HG03442 (cell line): ENCODE results near the gene KRT15.

Experiments
- ATAC-seq: cut with Tn5 transposase; IDR thresholded peaks from one replicate; pipeline ENCODE4 v1.9.1; 2021; ENCODE audit warnings: mild to moderate bottlenecking, moderate library complexity; ENCODE audit not compliant: unreplicated experiment

The KRT15 gene

DNA sequence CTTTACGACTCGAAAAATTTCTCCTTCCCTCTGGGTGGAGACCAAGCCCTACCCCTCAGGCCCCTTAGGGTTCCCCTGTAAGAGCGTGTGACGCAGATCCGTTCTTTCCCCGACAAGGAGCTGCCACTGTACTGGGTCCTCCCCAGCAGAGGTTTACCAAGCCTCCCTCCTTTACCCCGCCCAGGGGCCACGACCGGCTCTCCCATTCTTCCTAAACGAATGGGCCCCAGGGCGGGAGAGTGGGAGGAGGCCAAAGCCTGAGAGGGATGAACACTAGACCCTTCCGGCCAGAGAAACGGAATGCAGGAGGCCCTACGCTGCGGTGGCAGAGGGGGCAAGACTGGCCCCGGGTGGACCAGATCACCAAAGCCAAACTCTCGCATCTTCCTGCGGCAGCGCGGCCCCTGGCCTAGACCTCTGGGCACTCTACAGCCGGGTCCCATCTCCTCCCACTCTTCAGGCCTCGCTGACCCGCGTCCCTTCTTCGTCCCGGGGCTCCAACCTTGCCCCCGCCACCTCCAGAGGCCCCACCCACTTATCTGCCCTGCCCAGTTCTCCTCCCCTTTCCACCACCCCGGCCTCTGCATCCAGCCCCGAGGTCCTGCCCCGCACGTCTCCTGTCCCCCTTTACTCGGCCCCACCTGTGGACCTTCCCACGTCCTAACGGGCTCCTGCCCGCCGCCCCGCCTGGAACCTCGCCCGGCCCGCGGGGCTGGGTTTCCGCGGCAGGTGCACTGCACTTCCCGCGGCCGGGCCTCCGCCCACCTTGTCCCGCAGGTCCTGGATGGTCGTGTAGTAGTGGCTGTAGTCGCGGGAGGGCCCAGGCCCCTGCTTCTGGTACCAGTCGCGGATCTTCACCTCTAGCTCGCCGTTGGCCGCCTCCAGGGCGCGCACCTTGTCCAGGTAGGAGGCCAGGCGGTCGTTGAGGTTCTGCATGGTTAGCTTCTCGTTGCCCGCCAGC lies 8.7 kb upstream of the KRT15 start:
- no peak for ATAC-seq

GRCh38 chr17:41524261-41524660 lies 5.6 kb upstream of the KRT15 start:
- ATAC-seq = no peak

GRCh38 chr17:41523787-41524186 lies 5.1 kb upstream of the KRT15 start:
- no peak for ATAC-seq

GRCh38 chr17:41523225-41523593 lies 4.5 kb upstream of the KRT15 start:
- ATAC-seq = no peak

GRCh38 chr17:41522301-41523224 lies 3.9 kb upstream of the KRT15 start:
- no peak for ATAC-seq

DNA sequence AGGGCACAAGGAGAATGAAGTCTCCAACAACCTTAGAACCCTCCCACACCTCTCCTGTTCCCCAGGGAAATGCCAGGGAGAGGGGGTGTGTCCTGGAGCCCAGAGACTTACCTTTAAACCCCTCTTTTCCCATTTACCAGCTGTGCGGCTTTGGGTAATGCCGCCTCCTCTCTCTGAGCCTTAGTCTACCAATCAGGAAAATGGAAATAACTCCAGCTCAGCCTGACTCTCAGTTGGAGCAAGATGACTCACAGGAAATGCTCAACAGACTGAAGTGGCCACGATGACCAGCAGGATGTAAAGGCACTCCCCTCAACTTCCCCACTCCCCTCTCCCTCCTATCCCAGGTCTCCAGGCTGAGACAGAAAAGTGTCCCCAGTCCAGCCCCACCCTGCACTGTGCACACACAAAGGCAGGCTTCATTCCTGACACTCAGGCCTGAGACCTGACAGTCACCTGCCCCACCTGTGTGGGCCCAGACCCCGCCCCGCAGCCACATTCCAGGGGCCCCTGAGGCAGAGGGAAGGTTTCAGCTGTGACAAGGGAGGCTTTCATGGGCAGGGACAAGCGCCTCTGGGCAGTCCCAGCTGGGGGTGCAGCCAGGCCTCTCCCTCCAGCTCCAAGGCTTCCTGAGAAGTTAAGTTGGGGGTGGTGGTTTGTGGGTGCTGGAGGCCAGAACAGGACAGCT lies 3.0 kb upstream of the KRT15 start:
- ATAC-seq = no peak

DNA sequence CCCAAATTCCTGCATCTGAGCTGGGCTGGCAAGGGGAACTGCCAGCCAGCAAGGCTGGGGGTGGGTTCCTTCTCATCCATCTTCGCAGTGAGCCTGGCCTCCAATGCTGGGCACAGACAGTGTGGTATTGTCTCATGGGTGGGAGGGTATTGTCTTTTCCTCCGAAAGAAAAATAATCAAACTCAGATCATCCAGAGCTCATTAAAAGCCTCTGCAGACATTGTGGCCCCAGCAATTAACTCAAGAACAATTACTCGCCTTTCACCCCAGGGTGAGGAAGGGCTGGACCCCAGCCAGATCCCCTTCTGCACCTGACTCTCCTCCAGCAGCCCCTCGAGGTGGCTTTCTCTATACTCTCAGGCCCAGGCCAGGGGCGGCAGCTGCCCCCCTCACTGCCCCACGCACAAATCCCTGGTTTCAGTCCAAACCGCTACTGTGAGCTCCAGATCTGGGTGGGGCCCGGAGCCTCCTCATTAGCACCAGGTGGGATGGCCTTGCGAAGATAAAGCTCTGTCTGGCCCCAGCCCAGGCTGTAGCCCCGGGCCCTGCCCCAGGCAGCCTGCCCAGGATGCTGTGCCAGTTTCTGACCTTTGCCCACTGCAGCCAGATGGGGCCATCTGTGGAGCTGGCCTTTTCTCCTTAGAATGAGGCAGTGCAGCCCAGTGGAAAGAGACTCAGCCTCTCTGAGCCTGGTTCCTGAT lies 2.3 kb upstream of the KRT15 start:
- no peak for ATAC-seq

DNA sequence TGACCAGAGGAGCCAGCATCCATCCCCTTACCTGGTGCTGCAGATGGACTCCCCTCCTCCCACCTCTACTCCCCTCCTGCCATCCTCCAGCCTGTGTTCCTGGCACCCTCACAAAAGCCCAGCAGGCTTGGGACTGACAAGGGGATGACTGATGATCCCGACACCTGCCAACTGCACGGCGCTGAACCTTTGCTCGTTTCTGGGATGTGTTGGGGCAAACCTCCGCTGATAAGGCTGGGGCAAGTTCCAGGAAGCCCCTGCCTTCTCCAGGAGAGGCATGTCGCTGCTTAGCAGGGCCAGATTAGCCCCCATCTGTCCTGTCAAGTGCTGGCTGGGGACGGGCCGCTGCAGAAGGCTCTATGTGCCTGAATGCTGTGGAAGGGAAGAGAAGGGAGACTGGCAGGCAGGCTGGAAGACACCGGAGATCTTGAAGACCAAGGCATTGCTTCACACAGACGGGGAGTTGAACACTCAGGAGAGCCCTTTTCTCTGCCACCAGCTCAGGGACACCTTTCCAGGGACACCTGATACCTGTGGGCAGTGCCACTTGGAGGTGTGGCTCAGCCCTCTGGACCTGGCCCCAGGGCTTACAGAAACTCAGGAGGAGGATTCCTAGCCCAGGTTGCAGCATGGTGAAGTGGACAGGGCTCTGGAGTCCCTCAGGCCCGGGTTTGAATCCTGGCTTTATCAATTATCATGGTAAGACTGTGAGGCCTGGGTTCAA lies 973 bp upstream of the KRT15 start:
- no peak for ATAC-seq

GRCh38 chr17:41518031-41518430 lies 659 bp downstream of the KRT15 start:
- no peak for ATAC-seq

- ATAC-seq = no peak
Measured at GRCh38 chr17:41516830-41517283, 1.8 kb downstream of the KRT15 start.

DNA sequence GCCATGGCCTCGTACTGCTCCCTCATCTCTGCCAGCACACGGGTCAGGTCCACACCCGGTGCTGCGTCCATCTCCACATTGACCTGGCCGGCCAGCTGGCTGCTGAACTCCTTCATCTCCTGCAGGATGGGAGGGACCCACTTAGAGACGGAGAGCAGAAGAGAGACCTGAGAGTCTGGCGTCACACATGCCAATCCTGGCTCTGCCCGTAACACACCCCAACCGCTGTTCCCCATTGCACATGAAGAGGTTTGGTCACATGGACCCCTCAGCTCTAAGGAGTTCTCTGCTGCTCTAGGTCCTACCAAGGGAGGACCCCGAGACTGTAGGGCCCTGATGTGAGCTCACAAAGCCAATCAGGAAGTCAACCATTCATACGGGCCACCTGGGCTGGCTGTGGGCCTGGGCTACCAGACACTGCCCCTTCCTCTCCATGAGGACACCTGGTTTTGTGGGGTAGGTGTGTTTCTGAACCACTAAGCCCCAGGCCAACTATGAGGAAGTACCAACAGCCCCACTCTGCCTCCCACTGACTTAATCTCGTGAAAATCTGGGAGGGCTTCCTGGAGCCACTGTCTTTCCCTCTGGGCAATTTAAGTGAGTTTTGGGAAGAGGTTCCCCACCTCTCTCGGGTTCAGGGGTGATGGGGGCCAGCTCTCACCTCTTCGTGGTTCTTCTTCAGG lies 2.4 kb downstream of the KRT15 start:
- ATAC-seq = no peak

GRCh38 chr17:41513168-41513547 lies 5.5 kb downstream of the KRT15 start:
- no peak for ATAC-seq

DNA sequence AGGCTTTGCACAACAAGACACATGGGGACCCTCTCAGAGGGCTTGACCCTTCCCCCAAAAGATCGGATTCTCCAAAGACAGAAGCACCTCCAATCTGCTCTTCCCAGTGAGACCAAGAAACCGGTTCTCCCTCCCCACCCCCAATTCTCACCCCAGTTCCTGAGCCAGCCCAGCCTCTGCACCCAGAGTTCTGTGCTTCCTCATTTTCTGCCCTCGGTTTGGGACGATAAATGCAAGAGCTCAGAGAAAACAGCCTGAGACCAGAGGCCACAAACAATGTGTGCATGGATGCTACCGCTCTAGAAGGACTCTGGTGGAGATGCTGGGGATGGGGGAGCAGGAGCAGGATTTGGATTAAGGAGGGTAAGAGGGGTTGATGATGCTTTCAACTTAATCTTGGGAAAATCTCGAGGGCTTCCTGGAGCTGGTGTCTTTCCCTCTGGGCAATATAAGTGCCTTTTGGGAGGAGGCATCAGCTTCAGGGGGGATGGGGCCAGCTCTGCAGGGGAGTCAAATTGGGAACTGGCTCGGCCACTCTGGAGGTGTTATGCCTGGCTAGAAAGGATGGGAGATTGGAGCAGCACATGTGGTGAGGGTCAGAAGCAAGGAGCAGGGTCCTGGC lies 6.0 kb downstream of the KRT15 start:
- ATAC-seq = no peak

GRCh38 chr17:41511716-41512115 lies 7.0 kb downstream of the KRT15 start:
- ATAC-seq = no peak

DNA sequence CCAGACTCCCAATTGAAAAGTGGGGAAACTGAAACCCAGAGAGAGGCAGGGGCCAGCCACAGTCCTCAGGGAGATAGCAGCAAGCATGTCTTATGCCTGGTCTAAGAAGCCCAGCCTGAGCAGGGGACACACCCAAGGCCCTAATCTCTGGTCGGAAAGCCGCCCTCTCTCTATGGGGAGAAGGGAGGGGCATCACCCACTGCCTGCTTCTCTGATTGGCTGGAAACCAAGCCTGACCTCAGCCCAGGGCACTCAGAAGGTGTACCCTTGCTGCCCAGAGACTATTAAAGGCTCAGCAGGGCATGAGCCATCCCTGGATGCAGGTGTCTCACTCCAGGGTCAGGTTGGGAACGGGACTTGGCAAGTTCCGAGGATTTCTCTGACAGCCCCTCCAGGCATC lies 7.6 kb downstream of the KRT15 start:
- no peak for ATAC-seq

- ATAC-seq = no peak
Measured at GRCh38 chr17:41510251-41511065, 8.2 kb downstream of the KRT15 start.

- ATAC-seq = no peak
Measured at GRCh38 chr17:41507315-41507880, 11.3 kb downstream of the KRT15 start.
